KOPT-K1 (cell line): Measurements from ENCODE around the gene DMRT1.

Source experiments
- H3K27ac ChIP-seq: fragments of 200-600 bp; sonication (generic); 2 replicates; pipeline ENCODE4 v1.5.1; 2016; ENCODE audit warnings: antibody characterized with exemption, mild to moderate bottlenecking, low read depth, low read length; ENCODE audit not compliant: poor library complexity, severe bottlenecking
- H3K36me3 ChIP-seq: fragments of 200-600 bp; sonication (generic); 2 replicates; pipeline ENCODE4 v1.5.1; 2017; ENCODE audit warnings: antibody characterized with exemption, mild to moderate bottlenecking, low read length, moderate library complexity; ENCODE audit not compliant: insufficient read depth
- H3K9me3 ChIP-seq: fragments of 200-600 bp; sonication (generic); 2 replicates; pipeline ENCODE4 v1.5.1; 2017; ENCODE audit warnings: antibody characterized with exemption, low read length, mild to moderate bottlenecking; ENCODE audit not compliant: insufficient read depth, poor library complexity, severe bottlenecking

Gene DMRT1

DNA sequence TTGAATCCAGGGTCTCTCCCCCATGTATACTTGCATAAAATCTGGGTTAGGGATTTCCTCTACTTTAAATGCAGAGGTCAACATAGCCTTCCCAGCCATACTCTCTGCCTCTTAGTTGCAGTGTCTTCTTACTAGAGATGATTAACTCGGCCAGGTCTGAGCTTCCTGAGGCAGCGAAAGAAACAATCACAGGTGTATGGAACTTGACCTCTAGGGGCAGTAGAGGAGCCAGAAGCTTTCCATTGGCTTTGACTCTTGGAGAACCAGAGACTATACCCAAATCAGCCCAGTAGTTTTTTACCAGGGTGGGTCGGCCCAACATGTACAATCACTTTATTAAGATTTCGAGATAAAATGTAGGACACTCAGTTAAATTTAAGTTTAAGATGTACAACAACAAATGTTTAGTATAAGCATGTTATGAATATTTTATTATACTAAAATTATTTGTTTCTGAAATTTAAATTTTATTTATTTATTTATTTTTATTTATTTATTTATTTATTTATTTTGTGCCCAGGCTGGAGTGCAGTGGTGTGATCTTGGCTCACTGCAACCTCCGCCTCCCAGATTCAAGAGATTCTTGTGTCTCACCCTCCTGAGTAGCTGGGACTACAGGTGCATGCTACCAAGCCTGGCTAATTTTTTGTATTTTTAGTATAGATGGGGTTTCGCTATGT lies 87.0 kb downstream of the DMRT1 start:
- Histone ChIP-seq H3K27ac (no peak overlapping the region), H3K36me3 (no peaks in the 10 kb centered on the region), H3K9me3 (no peaks in the 10 kb centered on the region)

DNA sequence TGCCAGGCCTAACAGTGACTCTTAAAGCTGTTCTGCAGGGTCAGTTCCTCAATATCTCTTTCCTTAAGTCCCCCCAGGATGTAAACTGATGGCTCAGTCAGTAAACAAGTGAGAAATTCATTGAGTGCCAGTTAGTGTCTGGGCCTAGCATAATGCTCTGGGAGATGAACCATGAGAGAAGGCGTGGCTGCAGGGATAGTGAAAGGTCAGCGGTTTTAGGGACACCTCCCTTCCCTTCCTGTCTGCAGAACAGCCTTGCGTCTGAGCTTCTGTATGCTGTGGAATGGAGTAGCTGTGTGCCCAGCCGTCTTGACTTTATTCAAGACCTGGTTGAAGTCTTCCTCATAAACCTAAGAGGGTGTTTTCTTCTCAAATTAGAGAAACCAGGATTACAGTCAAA lies 88.2 kb downstream of the DMRT1 start:
- H3K9me3 ChIP-seq, result no peaks in the 10 kb centered on the region
- no peaks in the 10 kb centered on the region for H3K36me3 ChIP-seq
- H3K27ac ChIP-seq, result no peak overlapping the region

GRCh38 chr9:933356-933755 lies 91.9 kb downstream of the DMRT1 start:
- Histone ChIP-seq H3K36me3 (no peaks in the 10 kb centered on the region), H3K9me3 (peaks cover 14% of the 10 kb centered on the region), H3K27ac (no peak overlapping the region)

- Histone ChIP-seq H3K9me3 (peaks cover 27% of the 10 kb centered on the region), H3K36me3 (no peaks in the 10 kb centered on the region), H3K27ac (no peak overlapping the region)
These were observed 94.0 kb downstream of the DMRT1 start for GRCh38 chr9:935348-935965.

DNA sequence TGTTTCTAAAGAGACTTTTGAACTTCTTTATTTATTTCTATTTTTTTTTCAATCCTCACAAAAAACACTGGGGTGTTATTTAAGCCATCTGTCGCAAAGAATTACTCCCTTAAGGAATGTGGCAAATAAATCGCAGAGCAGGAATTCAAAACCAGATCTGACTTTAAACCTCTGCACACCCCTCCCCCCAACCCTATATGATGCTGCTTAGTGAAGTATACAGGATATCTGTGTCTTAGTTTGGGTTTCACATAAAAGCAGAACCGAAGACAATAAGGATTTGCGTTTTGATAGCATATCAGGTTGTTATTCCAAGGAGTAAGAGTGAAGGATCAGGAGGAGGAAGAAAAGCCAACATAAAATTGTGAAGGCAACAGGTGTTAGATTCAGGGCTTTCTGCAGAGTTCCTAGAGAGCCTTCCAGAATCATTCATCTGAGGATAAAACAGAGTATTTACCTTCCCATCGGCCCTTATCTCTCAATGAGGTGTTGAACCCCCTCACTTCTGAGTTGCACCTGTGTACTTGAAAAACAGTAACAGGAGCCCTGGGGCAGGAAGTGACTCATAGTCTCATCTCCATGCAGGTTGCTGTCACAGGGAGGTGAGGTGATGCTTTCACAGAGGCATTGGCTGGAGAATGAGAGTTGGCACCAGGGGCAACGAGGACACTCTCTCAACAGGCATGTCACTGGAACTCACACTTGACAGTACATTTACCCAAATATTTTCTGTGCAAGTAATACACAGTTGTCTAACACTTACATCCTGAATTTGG lies 101.5 kb downstream of the DMRT1 start:
- Histone ChIP-seq H3K9me3 (peaks cover 17% of the 10 kb centered on the region), H3K36me3 (no peaks in the 10 kb centered on the region), H3K27ac (no peak overlapping the region)

- no peak overlapping the region for H3K27ac ChIP-seq
- no peaks in the 10 kb centered on the region for H3K9me3 ChIP-seq
- no peaks in the 10 kb centered on the region for H3K36me3 ChIP-seq
These were observed 106.5 kb downstream of the DMRT1 start for GRCh38 chr9:947985-948384.

GRCh38 chr9:948497-948896 lies 107.0 kb downstream of the DMRT1 start:
- Histone ChIP-seq H3K36me3 (no peaks in the 10 kb centered on the region), H3K9me3 (no peaks in the 10 kb centered on the region), H3K27ac (no peak overlapping the region)

DNA sequence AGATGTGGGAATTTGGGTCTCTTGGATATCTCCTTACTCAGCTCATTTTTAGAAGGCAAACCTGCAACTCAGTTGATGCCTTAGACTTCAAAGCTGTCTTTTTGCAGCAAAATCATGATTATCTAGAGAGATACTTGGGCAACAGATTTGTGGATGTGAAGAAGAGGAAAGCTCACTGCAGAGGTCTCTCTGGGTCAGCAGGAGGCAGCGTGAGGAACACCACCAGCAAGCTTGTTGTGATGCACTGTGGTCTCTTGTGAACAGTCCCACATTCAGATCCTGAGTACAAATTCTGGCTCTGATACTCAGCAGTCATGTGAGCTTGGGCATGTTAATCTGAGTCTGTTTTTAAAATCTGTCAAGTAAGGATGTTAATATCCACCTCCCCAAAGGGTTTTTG lies 108.6 kb downstream of the DMRT1 start:
- no peak overlapping the region for H3K27ac ChIP-seq
- H3K9me3 ChIP-seq, result no peaks in the 10 kb centered on the region
- no peaks in the 10 kb centered on the region for H3K36me3 ChIP-seq

GRCh38 chr9:952546-952945 lies 111.0 kb downstream of the DMRT1 start:
- Histone ChIP-seq H3K36me3 (no peaks in the 10 kb centered on the region), H3K9me3 (no peaks in the 10 kb centered on the region), H3K27ac (no peak overlapping the region)

- no peak overlapping the region for H3K27ac ChIP-seq
- no peaks in the 10 kb centered on the region for H3K9me3 ChIP-seq
- H3K36me3 ChIP-seq, result no peaks in the 10 kb centered on the region
These were observed 117.6 kb downstream of the DMRT1 start for GRCh38 chr9:959105-959504.

DNA sequence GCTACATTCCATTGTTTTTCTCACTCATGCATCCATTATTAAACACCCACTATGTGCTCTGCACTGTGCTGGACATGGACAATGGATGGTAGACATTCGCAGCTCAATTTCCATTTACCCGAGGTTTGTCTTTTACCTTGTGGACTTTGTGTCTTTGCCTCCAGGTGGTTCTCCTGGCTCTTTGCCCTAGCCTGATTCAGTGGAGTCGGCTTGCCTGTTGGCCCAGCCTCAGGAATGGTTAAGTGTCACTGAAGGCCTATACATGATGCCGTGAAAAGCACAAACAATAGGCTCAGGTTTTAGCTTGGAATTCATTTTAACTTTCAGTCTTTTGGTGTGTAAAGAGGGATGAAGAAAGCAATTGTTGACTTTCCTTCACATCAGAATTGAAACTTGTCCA lies 118.4 kb downstream of the DMRT1 start:
- Histone ChIP-seq H3K36me3 (no peaks in the 10 kb centered on the region), H3K9me3 (no peaks in the 10 kb centered on the region), H3K27ac (no peak overlapping the region)

DNA sequence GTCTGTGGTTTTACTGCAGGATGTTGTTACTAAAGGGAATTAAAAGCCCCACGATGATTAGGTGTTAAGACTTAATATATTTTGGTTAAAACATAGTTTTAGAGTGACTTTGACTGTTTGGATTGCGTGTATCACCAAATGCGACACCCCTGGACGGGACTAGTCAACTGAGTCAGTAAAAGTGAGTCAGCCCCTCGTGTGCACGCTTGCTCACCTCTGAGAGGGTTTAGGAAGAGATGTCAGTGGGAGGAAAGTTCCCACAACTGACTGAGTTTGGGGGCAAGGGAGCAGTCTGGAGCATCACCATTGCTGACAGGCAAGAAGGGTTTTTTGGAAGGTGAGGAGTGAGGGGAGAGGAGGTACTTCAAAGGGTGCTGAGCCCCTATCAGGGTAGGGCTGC lies 120.5 kb downstream of the DMRT1 start:
- Histone ChIP-seq H3K9me3 (no peaks in the 10 kb centered on the region), H3K27ac (no peak overlapping the region), H3K36me3 (no peaks in the 10 kb centered on the region)

DNA sequence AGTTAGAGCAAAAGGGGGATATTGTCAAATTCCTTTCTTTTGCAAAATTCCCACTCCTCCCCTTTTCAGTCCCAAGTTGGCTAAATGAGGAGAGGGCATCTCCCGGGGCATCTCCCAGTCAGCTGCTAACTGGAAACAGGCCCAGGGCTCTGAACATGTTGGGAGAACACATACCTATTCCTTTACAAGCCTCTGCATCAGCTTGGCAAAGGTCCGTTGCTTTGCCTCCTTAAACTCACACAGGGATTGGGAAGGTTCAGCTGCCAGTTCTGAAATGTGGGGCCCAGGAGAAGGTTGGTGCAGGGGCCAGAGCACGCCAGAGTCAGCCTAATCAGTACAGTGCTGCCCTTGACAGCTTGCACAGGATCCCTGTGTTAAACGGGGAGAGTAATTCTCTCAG lies 124.0 kb downstream of the DMRT1 start:
- no peaks in the 10 kb centered on the region for H3K9me3 ChIP-seq
- no peak overlapping the region for H3K27ac ChIP-seq
- H3K36me3 ChIP-seq, result no peaks in the 10 kb centered on the region

DNA sequence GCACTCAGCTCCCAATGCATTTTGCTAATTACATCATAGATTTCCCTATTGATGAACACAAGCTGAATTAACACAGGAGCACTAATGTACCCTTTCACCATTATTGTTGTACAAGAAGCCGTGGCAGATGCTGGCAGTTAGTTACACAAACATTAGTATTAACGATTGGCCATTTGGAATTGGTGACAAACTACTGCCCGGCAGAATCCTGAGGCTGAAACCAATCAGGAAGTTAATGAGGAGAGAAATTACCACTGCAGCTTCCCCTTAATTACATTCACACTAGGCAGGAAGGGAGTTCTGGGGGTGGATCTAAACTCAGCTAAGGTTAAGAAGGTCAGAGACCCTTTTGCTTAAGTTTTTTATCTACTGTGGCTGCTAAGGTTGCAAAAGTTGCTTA lies 125.4 kb downstream of the DMRT1 start:
- Histone ChIP-seq H3K27ac (no peak overlapping the region), H3K36me3 (no peaks in the 10 kb centered on the region), H3K9me3 (no peaks in the 10 kb centered on the region)

DNA sequence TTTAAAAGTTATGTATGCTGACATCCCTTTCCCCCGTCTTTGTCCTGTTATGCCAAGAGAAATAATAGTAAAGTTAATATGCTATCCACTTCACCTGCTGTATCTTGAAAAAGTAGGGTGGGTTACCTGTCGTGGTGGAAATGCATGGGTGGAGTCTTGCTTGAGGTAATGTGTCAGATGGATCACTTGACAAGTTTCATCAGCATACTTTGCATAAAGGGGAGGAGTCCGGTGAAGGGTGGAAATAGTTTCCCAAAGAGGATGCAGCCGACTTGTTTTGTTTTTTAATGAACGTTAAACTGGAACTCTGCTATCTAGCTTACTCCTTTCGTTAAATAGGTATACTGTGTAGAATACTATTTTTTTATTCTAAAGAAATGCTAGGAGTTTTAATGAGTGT lies 125.9 kb downstream of the DMRT1 start:
- no peaks in the 10 kb centered on the region for H3K36me3 ChIP-seq
- no peaks in the 10 kb centered on the region for H3K9me3 ChIP-seq
- H3K27ac ChIP-seq, result no peak overlapping the region
